ENCODE results near the gene METTL27. TPM values are rescaled to one million over a fixed set of nuclear protein-coding genes. Genes with fewer than 3 reads are reported as not detected.
A peak's percentile ranks its signal among the peaks of the same experiment; 100 is the strongest.
"Not testable (repeated sequence)": the region's sequence is repeated elsewhere in the genome, so short reads cannot be mapped to it uniquely, and the experiment has no call there.

Gene METTL27, protein sequence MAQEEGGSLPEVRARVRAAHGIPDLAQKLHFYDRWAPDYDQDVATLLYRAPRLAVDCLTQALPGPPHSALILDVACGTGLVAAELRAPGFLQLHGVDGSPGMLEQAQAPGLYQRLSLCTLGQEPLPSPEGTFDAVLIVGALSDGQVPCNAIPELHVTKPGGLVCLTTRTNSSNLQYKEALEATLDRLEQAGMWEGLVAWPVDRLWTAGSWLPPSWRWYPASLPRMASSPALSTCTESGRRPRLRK
- 1 to 10 TPM in 2 of 3 donors, under 1 TPM in 1; 0.86 to 2.5 (median 2.4) TPM for polyA plus RNA-seq

- whole genome bisulfite sequencing, 3 donors = 1 to 10% (median 7%) methylated on average over 40 to 44 of the region's 45 CpGs
- H3K27ac ChIP-seq (ENCODE audit: low read depth, low read length) = no peak within 1 kb of the TSS
Observed at GRCh38 chr7:73842067-73842976, at the start of gene METTL27. TSS of gene METTL27 (minus strand) at chr7:73842516. CDS start at chr7:73842140, 376 bp downstream.

DNA sequence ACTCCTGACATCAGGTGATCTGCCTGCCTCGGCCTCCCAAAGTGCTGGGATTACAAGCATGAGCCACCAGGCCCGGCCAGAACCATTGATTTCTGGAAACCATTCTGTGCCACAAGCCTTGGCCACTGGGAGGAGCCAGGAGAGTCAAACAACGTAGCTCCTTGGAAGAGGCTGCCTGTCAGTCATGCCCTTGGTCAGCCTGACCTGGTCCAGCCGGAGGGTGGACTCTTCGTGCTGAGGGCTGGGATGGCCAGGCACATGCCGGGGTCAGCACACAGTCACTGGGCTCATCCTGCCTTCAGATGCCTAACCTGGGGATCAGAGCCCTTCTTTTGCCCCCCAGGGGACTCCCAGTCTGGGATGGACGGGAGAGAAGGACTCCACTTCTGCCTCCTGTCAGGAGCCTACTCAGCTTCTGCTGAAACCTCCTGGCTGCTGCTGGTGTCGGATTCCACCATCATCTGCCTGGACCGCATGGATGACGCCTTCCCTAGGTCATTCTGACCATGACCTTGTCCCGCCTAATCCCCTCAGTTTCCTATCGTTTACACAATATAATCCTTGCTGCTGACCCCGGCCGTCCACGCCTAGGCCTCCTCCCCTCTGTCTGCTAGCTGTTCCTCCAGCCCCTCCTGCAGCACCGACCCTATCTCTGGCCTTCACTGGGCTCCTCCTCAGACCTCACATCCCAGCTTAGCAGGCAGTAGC lies 49.0 kb upstream of the METTL27 start:
- H3K27ac ChIP-seq (ENCODE audit: low read depth, low read length) = no peak overlapping the region
- WGBS, 3 donors = 82 to 91% (median 88%) methylated on average over 16 of the region's 16 CpGs

DNA sequence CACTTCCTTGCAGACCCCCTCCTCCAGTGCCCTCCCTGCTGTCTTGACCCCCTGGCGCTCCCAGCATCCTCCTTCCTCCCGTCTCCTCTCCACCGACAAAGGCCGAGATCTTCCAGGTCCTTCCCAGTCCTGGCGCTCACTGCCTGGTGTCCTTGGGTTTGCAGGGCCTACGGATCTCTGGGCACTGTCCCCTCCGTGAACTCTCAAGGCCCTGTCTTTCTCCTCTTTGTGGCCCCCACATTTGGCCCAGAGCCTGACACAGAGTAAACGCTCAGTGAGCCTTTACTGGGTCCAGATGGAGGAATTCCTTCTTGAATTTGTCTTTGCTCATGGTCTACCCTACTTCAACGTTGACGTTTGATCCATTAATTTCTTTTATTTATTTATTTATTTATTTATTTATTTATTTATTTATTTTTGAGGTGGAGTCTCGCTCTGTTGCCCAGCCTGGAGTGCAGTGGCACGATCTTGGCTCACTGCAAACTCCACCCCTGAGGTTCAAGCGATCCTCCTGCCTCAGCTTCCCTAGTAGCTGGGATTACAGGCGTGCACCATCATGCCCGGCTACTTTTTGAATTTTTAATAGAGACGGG lies 48.3 kb upstream of the METTL27 start:
- no peak overlapping the region for H3K27ac ChIP-seq (ENCODE audit: low read depth, low read length)
- 85 to 86% (median 86%) methylated on average over 16 of the region's 16 CpGs for WGBS, 3 donors

- no peak overlapping the region for H3K27ac ChIP-seq (ENCODE audit: low read depth, low read length)
- WGBS, 3 donors = 81 to 87% (median 84%) methylated on average over 6 of the region's 6 CpGs
Observed at GRCh38 chr7:73888959-73889358, 46.6 kb upstream of the METTL27 start.

DNA sequence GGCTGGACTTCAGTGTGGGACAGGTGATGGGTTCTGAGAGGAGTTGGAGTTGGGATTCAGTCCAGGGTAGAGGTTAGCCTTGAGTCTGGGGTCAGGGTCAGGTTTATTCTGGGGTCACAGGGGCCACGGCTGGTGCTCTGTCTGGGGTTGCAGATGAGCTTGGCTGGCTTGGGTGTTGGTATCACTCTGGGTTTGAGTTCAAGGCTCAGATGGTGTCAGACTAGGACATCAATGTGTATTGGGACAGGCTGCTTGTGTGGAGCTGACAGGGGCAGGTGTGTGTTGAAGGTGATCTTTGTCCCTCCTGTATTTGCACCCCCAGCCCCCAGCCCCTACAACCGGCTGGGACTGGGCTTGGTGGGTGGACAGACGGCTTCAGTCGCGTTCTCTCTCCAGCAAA lies 45.4 kb upstream of the METTL27 start:
- H3K27ac ChIP-seq (ENCODE audit: low read depth, low read length) = no peak overlapping the region
- WGBS, 3 donors = 72 to 96% (median 89%) methylated on average over 5 of the region's 5 CpGs

- 13 to 39% (median 15%) methylated on average over 24 to 25 of the region's 25 CpGs for WGBS, 3 donors
- no peak overlapping the region for H3K27ac ChIP-seq (ENCODE audit: low read depth, low read length)
Observed at GRCh38 chr7:73885975-73886798, 43.9 kb upstream of the METTL27 start.

- H3K27ac ChIP-seq (ENCODE audit: low read depth, low read length) = no peak overlapping the region
- WGBS, 3 donors = 92 to 98% (median 94%) methylated on average over 3 of the region's 3 CpGs
Observed at GRCh38 chr7:73885433-73885974, 43.2 kb upstream of the METTL27 start.

- H3K27ac ChIP-seq (ENCODE audit: low read depth, low read length) = not testable (repeated sequence)
- 89 to 93% (median 89%) methylated on average over 3 of the region's 3 CpGs for WGBS, 3 donors
Observed at GRCh38 chr7:73884867-73885422, 42.6 kb upstream of the METTL27 start.

DNA sequence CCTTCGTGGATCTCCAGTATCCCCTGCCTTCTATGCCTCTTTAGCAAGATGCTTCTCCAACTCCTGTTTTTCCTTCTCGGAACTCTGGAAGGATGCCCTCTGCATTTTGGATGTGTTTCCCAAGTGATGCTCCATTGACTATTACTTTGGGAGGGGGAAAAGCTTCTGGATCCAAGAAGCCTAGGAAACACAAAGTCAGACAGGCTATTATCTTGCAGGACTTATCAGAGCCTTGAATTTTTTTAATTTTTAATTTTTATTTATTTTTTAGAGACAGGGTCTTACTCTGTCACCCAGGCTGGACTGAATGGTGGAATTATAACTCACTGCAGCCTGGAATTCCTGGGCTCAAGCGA lies 39.7 kb upstream of the METTL27 start:
- WGBS, 3 donors = 83 to 85% (median 84%) methylated on average over 3 of the region's 3 CpGs

DNA sequence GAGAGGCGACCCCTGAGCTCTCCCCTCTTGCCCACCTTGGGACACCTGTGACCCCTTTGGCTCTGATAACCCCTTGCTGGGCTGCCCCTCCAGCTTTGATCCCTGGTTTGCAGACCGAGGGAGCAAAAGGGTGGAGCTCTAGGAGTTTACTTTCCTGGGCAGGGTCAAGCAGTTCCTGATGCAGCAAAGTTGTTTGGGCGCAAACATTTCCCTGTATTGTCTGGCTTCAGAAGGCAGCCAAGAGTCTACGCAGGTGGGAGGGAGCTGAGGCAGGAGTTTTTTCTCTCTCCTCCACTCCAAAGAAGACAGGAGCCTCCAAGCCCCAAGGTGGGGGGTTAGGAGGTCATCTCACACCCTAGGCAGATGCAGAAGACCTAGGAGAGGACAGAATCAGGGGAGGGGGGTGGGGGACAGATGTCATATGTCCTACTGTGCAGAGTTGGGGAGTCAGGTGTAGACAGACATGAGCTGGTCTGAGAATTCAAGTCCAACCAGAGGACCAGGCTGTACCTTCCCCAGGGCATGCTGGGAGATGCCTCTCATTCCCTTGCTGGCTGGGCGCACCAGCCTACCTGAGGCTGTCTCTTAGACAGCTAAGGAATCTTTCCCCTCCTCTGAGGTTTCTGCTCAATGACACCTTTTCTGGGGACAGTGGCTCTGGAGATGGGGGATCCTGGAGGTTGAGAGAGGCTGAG lies 39.2 kb upstream of the METTL27 start:
- 41 to 58% (median 52%) methylated on average over 5 of the region's 5 CpGs for whole genome bisulfite sequencing, 3 donors
- no peak overlapping the region for H3K27ac ChIP-seq (ENCODE audit: low read depth, low read length)

More for the DNA sequence above, 39.7 kb upstream of the METTL27 start:
- H3K27ac ChIP-seq (ENCODE audit: low read depth, low read length) = no peak overlapping the region

DNA sequence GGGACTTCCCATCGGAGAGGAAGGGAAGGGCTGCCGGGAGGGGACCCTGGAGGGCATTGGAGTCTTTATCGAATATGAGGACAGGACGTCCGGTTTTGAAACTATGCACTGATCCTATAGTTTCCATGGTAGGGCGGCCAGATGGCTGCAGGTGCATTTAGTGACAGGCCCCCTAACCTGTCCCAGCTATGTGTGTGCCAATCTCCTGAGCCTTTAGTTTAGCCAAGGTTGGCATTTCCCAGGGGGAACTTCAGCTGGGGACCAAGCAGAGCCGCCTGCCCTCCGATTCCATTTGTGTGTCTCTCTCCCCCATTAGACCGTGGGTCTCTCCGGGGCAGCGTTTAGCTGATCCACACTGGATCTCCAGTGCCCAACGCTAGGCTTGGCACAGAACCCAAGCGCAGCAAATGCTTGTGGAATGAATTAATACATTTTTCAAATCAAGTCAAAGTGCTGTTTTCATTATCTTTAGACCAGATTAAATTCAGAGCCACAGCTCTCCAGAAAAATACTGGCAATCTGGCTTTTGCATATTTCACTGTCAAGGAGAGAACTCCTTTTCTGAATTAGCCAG lies 38.5 kb upstream of the METTL27 start:
- WGBS, 3 donors = 56 to 59% (median 59%) methylated on average over 13 of the region's 13 CpGs
- H3K27ac ChIP-seq (ENCODE audit: low read depth, low read length) = no peak overlapping the region

GRCh38 chr7:73879977-73880681 lies 37.8 kb upstream of the METTL27 start:
- H3K27ac ChIP-seq (ENCODE audit: low read depth, low read length) = peak overlapping the region; percentile 12
- 51 to 68% (median 54%) methylated on average over 18 of the region's 18 CpGs for WGBS, 3 donors

DNA sequence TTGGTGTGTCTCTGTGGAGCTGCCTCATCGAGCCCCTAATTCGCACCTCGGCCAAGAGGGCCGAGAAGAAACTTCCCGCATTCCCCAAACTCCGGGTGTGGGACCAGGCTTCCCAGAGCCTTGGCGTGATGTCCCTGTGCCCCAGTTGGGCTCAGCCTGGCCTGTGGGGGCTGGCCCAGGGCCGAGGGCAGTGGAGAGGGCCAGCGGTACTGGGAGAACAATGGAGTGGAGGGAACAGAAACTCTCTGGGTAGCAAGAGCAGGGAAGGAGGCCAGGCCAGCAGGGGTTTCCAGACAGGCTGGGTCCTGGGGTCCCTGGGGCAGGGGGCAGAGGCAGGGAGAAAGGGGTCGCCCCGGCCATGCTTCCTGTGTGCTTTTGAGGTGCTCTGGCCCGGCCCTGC lies 34.7 kb upstream of the METTL27 start:
- H3K27ac ChIP-seq (ENCODE audit: low read depth, low read length) = no peak overlapping the region
- WGBS, 3 donors = 80 to 83% (median 81%) methylated on average over 11 to 12 of the region's 12 CpGs

DNA sequence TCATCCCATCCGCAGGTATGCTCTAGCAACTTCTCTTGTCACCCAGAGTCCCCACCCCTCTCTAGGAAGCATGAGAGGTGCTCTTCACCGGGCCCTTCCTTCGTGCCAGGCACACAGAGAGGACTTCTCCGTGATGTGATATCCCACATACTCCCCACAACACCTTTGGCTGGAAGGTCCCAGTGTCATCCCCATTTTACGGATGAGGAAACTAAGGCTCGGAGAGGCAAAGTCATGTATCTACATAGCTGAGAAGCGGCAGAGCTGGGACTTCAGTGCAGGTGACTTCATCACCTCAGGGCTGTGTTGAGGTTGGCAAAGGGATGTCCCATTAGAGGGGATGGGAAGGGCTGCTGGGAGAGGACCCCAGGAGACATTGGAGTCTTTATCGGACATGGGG lies 34.0 kb upstream of the METTL27 start:
- WGBS, 3 donors = 92 to 97% (median 96%) methylated on average over 8 of the region's 8 CpGs
- H3K27ac ChIP-seq (ENCODE audit: low read depth, low read length) = no peak overlapping the region

DNA sequence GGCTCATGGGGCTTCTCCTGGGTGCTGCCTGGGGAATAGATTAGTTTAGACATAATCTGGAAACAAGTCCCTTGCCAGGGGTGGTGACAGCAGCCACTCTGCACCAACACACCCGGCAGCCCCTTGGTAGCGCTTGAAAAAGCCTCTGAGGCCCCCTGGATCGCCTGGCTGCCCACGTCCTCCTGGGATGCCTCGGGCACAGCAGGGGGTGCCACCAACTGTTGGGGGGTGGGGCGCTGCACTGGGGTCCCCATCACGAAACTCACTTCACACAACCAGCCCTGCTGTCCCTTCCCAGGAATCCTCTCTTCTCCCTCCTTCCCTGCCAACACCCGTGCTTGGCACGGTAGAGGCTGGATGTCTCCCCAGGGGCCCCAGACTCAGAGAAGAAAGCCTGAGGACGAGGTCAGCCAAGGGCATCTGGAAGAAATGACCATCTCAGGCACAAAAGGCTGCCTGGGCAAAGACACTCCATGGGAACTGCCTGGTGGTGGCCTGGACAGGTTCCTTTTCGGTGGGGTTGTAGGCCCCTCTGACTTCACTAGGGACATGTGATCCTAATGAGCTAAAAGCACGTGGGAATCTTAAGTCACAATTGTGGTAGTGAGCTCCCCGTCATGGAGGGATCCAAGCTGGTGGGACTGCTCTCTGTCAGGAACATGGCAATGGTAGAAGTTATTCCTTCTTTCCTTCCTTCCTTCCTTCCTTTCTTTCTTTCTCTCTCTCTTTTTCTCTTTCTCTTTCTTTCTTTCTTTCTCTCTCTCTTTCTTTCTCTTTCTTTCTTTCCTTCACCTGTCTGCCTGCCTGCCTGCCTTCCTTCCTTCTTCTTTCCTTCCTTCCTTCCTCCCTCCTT lies 30.0 kb upstream of the METTL27 start:
- no peak overlapping the region for H3K27ac ChIP-seq (ENCODE audit: low read depth, low read length)
- WGBS, 3 donors = 76 to 79% (median 78%) methylated on average over 13 of the region's 13 CpGs
